Ishikawa (cell line): ENCODE measurements around the gene ENG.

Source experiments
- CEBPB ChIP-seq: IDR thresholded peaks from 2 replicates; pipeline ENCODE4 v1.6.1; 2012
- CREB1 ChIP-seq: IDR thresholded peaks from 2 replicates; pipeline ENCODE4 v1.6.1; 2012; ENCODE audit warnings: low read depth
- EGR1 ChIP-seq: IDR thresholded peaks from 2 replicates; pipeline ENCODE4 v1.6.1; 2012
- EP300 ChIP-seq: IDR thresholded peaks from 2 replicates; pipeline ENCODE4 v1.6.1; 2012; ENCODE audit warnings: borderline replicate concordance
- FOXM1 ChIP-seq: IDR thresholded peaks from 2 replicates; pipeline ENCODE4 v1.6.1; 2012; ENCODE audit warnings: low read depth, borderline replicate concordance
- MAX ChIP-seq: IDR thresholded peaks from 2 replicates; pipeline ENCODE4 v1.6.1; 2012
- NFIC ChIP-seq: IDR thresholded peaks from 2 replicates; pipeline ENCODE4 v1.6.1; 2012
- RAD21 ChIP-seq: IDR thresholded peaks from 2 replicates; pipeline ENCODE4 v1.6.1; 2012; ENCODE audit warnings: low read depth
- TAF1 ChIP-seq: IDR thresholded peaks from 2 replicates; pipeline ENCODE4 v1.6.1; 2012; ENCODE audit warnings: low read depth, mild to moderate bottlenecking
- TCF12 ChIP-seq: IDR thresholded peaks from 2 replicates; pipeline ENCODE4 v1.6.1; 2012; ENCODE audit warnings: low read depth
- TEAD4 ChIP-seq: IDR thresholded peaks from 2 replicates; pipeline ENCODE4 v1.6.1; 2012
- USF1 ChIP-seq: IDR thresholded peaks from 2 replicates; pipeline ENCODE4 v1.6.1; 2012
- YY1 ChIP-seq: IDR thresholded peaks from 2 replicates; pipeline ENCODE4 v1.6.1; 2012; ENCODE audit warnings: low read depth
- ZBTB7A ChIP-seq: IDR thresholded peaks from 2 replicates; pipeline ENCODE4 v1.6.1; 2012; ENCODE audit warnings: low read depth
- TF ChIP-seq, protein P1 (sequence below): IDR thresholded peaks from 2 replicates; pipeline ENCODE4 v1.6.1; 2012; ENCODE audit warnings: low read depth, mild to moderate bottlenecking

Gene ENG

GRCh38 chr9:127835991-127836516, 18.4 kb downstream of the ENG start:
- TF ChIP-seq NFIC (no peak), USF1 (no peak), TAF1 (no peak), MAX (no peak), YY1 (no peak), FOXM1 (no peak), CREB1 (no peak), EGR1 (no peak), CEBPB (no peak), TCF12 (no peak), RAD21 (no peak), ZBTB7A (no peak), TEAD4 (no peak), EP300 (no peak)
- TF ChIP-seq, protein P1, sequence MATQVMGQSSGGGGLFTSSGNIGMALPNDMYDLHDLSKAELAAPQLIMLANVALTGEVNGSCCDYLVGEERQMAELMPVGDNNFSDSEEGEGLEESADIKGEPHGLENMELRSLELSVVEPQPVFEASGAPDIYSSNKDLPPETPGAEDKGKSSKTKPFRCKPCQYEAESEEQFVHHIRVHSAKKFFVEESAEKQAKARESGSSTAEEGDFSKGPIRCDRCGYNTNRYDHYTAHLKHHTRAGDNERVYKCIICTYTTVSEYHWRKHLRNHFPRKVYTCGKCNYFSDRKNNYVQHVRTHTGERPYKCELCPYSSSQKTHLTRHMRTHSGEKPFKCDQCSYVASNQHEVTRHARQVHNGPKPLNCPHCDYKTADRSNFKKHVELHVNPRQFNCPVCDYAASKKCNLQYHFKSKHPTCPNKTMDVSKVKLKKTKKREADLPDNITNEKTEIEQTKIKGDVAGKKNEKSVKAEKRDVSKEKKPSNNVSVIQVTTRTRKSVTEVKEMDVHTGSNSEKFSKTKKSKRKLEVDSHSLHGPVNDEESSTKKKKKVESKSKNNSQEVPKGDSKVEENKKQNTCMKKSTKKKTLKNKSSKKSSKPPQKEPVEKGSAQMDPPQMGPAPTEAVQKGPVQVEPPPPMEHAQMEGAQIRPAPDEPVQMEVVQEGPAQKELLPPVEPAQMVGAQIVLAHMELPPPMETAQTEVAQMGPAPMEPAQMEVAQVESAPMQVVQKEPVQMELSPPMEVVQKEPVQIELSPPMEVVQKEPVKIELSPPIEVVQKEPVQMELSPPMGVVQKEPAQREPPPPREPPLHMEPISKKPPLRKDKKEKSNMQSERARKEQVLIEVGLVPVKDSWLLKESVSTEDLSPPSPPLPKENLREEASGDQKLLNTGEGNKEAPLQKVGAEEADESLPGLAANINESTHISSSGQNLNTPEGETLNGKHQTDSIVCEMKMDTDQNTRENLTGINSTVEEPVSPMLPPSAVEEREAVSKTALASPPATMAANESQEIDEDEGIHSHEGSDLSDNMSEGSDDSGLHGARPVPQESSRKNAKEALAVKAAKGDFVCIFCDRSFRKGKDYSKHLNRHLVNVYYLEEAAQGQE, result no peak

DNA sequence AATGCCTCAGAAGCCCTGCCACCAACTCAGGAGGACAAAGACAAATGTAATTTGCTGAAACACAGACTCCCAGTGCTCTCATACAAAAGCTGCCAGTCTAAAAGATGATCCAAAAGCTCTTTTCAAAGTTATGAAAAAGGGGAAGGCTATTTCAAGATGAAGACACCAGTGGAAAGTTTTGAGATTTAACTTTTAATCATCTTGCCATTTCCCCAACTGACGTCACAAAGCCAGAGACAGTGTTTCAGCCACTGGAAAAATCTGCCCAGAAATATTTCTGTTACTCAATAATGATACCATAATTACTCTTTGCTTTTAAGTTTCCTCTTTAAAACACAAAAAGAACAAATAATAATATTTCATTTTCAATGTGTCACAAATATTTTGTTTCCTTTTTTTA, 20.9 kb downstream of the ENG start:
- TF ChIP-seq TEAD4 (no peak), RAD21 (no peak), EGR1 (no peak), NFIC (no peak), EP300 (no peak)

- TF ChIP-seq MAX (no peak), TAF1 (no peak), EP300 (no peak), USF1 (no peak)
Measured at GRCh38 chr9:127832248-127832647, 22.2 kb downstream of the ENG start.

- TF ChIP-seq EP300 (no peak), TCF12 (no peak), FOXM1 (no peak), EGR1 (no peak), YY1 (no peak), TAF1 (no peak), RAD21 (no peak)
Measured at GRCh38 chr9:127829205-127829906, 25.1 kb downstream of the ENG start.

DNA sequence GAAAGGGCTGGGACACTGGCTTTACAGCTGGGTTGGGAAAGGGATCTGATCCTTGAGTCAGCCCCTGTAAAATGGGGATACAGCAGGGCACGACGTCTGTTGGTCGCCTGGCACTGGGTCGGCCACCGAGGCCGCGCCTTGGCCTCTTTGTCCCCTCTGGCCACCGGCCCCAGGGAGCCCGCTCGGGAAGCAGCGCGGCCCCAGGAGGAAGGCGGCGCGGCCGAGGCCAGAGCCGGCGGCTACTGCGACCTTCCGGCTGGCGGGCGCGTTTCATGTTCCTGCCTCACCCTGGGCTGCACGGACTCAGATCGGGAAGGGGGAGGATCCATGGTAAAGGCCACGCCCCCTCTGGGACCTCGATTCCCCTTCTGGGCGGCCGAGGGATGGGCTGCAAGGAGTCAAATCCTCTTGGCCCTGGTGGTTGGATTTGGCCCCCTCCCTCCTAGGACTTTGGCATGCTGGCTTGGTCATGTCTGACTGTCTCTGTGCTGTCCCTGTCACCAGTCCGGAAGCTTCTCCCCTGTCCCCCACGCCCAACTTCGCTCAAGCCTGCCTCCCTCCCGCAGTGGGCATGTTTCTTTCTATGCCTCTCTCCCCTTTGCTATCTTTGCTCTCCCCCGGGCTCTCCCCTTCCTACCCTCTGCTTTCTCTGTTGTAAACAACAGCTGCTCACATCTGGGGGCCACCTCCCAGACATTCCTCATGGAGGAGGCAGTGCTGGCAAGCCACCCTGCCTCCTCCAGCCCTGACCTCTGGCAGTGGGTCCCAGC, 26.0 kb downstream of the ENG start:
- TF ChIP-seq TEAD4 (no peak), CEBPB (no peak), TCF12 (no peak), MAX (no peak), YY1 (no peak), ZBTB7A (no peak), EP300 (no peak), EGR1 (no peak), CREB1 (no peak), NFIC (no peak), USF1 (no peak), TAF1 (no peak), RAD21 (no peak), FOXM1 (no peak)
- TF ChIP-seq, protein P1, result no peak
